GM23248 (cell line): ENCODE data around the gene DPP10.
"Not testable (repeated sequence)": the region's sequence is repeated elsewhere in the genome, so short reads cannot be mapped to it uniquely, and the experiment has no call there.

Experiments used
- EZH2 ChIP-seq: fragments of 200-600 bp; sonication (generic); IDR thresholded peaks from 2 replicates; pipeline ENCODE4 v1.6.1; 2018; ENCODE audit warnings: antibody characterized with exemption, mild to moderate bottlenecking; ENCODE audit not compliant: insufficient read depth, poor library complexity, severe bottlenecking
- EZH2phosphoT487 ChIP-seq: fragments of 200-600 bp; sonication (generic); IDR thresholded peaks from 2 replicates; pipeline ENCODE4 v1.6.1; 2018; ENCODE audit warnings: antibody characterized with exemption, moderate library complexity, mild to moderate bottlenecking, low read depth; ENCODE audit not compliant: insufficient read depth

GRCh38 chr2:114748175-114748574, 305.7 kb downstream of the DPP10 start:
- TF ChIP-seq EZH2, EZH2phosphoT487: not testable (repeated sequence)
